ENCODE measurements around the gene NAPEPLD. TPM values are rescaled to one million over a fixed set of nuclear protein-coding genes. Genes with fewer than 3 reads are reported as not detected.
A peak's percentile ranks its signal among the peaks of the same experiment; 100 is the strongest.

The NAPEPLD gene
- total RNA-seq, 1 donor from 2014 or later: 7.6 TPM

DNA sequence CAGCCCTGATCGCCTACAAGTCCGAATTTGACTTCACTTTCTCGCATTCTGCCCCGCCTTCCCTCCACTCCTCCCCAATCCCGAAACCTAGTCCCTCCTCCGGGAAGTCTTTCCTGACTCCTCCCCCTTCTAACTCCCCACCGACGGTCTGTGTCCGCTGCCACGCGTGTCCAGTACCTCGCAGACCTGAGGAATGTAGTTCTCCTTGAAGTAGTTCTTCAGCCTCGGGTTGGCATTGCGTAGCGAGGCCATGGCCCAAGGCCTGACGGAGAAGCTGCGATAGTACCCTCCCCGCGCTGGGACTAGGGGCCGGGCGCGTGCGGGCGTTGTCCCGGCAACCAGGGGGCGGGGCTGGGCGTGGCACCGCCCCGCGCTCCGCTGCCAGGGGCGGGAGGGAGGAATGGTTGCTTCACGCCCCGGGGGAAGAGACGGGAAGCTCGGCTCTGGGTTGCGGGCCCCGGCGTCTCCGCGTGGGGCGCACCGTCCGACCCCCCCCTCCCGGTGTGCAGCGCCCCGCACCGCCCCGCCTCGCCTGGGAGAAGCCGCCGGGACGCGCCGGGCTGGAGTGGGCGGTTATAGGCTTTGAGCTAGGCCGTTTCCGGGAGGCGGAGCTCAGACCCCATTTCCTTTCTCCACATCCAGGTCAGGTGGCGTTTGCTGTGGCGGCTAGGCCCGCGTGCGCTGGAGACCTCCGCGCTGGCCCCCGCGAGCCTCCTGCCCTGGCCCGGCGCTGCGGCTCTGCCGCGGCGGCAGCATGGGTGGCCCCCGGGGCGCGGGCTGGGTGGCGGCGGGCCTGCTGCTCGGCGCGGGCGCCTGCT lies 74.2 kb downstream of the NAPEPLD start, which contains the start of the genes ARMC10 and FBXL13:
Gene ARMC10, plus strand, starts transcription at position 622 of the 818 bp plus-strand sequence. Its CDS starts 133 bp downstream, at position 755.
Gene FBXL13, minus strand, starts transcription at position 278 of the 818 bp plus-strand sequence.
- no peaks in the 10 kb centered on the region for H3K9me3 Mint-ChIP-seq (ENCODE audit: unreplicated experiment)
- DNase-seq (ENCODE audit: low read depth): peak; percentile 84
- H3K4me3 ChIP-seq (ENCODE audit: insufficient read depth, low read depth, low read length): peak within 1 kb of the TSS; percentile 92
- H3K9ac ChIP-seq (ENCODE audit: low read length): peak within 1 kb of the TSS; percentile 80
- H3K4me1 ChIP-seq (ENCODE audit: insufficient read depth, low read length): peaks cover 9% of the 10 kb centered on the region
- H2AFZ ChIP-seq (ENCODE audit: low read depth, low read length): peak within 1 kb of the TSS; percentile 98
- H3K4me1 Mint-ChIP-seq (ENCODE audit: low read depth, unreplicated experiment): peaks cover 3% of the 10 kb centered on the region
- peak within 1 kb of the TSS; percentile 67 for H3K27ac ChIP-seq (ENCODE audit: low read depth, low read length)
- H4K20me1 ChIP-seq (ENCODE audit: insufficient read depth, low read length): peaks cover 6% of the 10 kb centered on the region
- H3K27me3 Mint-ChIP-seq (ENCODE audit: low read depth, unreplicated experiment): no peaks in the 10 kb centered on the region
- peak within 1 kb of the TSS; percentile 98 for H3K4me3 Mint-ChIP-seq (ENCODE audit: unreplicated experiment)
- peak within 1 kb of the TSS; percentile 91 for H3K4me2 ChIP-seq (ENCODE audit: low read length)
- TF ChIP-seq CTCF (IDR thresholded peaks at IDR 0.05; ENCODE audit: insufficient read depth, low read depth, low read length): no peak
- H3K36me3 ChIP-seq (ENCODE audit: insufficient read depth, low read length): no peaks in the 10 kb centered on the region
- no peaks in the 10 kb centered on the region for H3K27me3 ChIP-seq (ENCODE audit: insufficient read depth, low read length)
- H3K36me3 Mint-ChIP-seq (ENCODE audit: low read depth, unreplicated experiment): peaks cover 7% of the 10 kb centered on the region
- FAIRE-seq: no peak
- H3K27ac Mint-ChIP-seq (ENCODE audit: unreplicated experiment): peak within 1 kb of the TSS; percentile 92
- peaks cover 44% of the 10 kb centered on the region for H3K79me2 ChIP-seq (ENCODE audit: insufficient read depth, low read length)
- H3K9me3 ChIP-seq (ENCODE audit: insufficient read depth, low read depth, low read length): no peaks in the 10 kb centered on the region

GRCh38 chr7:103073989-103074518 lies 74.8 kb downstream of the NAPEPLD start:
- H4K20me1 ChIP-seq (ENCODE audit: insufficient read depth, low read length): peaks cover 6% of the 10 kb centered on the region
- no peak for FAIRE-seq
- peak overlapping the region; percentile 67 for H3K27ac ChIP-seq (ENCODE audit: low read depth, low read length)

More at GRCh38 chr7:103073989-103074518, 74.8 kb downstream of the NAPEPLD start:
- Mint-ChIP-seq H3K4me3 (ENCODE audit: unreplicated experiment) (peak overlapping the region; percentile 95), H3K4me1 (ENCODE audit: low read depth, unreplicated experiment) (peaks cover 3% of the 10 kb centered on the region), H3K36me3 (ENCODE audit: low read depth, unreplicated experiment) (peaks cover 8% of the 10 kb centered on the region), H3K27me3 (ENCODE audit: low read depth, unreplicated experiment) (no peaks in the 10 kb centered on the region), H3K9me3 (ENCODE audit: unreplicated experiment) (no peaks in the 10 kb centered on the region), H3K27ac (ENCODE audit: unreplicated experiment) (peak overlapping the region; percentile 87)
- H3K4me2 ChIP-seq (ENCODE audit: low read length): peak overlapping the region; percentile 91
- peak overlapping the region; percentile 98 for H2AFZ ChIP-seq (ENCODE audit: low read depth, low read length)
- H3K4me3 ChIP-seq (ENCODE audit: insufficient read depth, low read depth, low read length): peak overlapping the region; percentile 92
- peaks cover 9% of the 10 kb centered on the region for H3K4me1 ChIP-seq (ENCODE audit: insufficient read depth, low read length)
- TF ChIP-seq EZH2 (IDR thresholded peaks at IDR 0.05; ENCODE audit: insufficient read depth, low read length): no peak
- no peak for TF ChIP-seq CTCF (IDR thresholded peaks at IDR 0.05; ENCODE audit: insufficient read depth, low read depth, low read length)
- no peaks in the 10 kb centered on the region for H3K9me3 ChIP-seq (ENCODE audit: insufficient read depth, low read depth, low read length)
- no peak for DNase-seq (ENCODE audit: low read depth)
- no peaks in the 10 kb centered on the region for H3K27me3 ChIP-seq (ENCODE audit: insufficient read depth, low read length)
- peak overlapping the region; percentile 80 for H3K9ac ChIP-seq (ENCODE audit: low read length)
- peaks cover 37% of the 10 kb centered on the region for H3K79me2 ChIP-seq (ENCODE audit: insufficient read depth, low read length)
- no peaks in the 10 kb centered on the region for H3K36me3 ChIP-seq (ENCODE audit: insufficient read depth, low read length)

Measured in astrocyte (in vitro differentiated cells and primary cell).